C4-2B (cell line): ENCODE results near the gene SAP25.
A peak's percentile ranks its signal among the peaks of the same experiment; 100 is the strongest.

Source experiments
- H3K27ac ChIP-seq: fragments of 450-650 bp; 2 replicates; pipeline ENCODE4 v1.5.1; 2017
- ZFX ChIP-seq: fragments of 450-650 bp; IDR thresholded peaks from 2 replicates; pipeline ENCODE4 v1.6.1; 2017
- TF ChIP-seq, protein P1 (sequence below): fragments of 450-650 bp; conservative IDR thresholded peaks from 2 replicates; pipeline ENCODE4 v1.5.1; 2017; ENCODE audit warnings: mild to moderate bottlenecking

Gene SAP25

DNA sequence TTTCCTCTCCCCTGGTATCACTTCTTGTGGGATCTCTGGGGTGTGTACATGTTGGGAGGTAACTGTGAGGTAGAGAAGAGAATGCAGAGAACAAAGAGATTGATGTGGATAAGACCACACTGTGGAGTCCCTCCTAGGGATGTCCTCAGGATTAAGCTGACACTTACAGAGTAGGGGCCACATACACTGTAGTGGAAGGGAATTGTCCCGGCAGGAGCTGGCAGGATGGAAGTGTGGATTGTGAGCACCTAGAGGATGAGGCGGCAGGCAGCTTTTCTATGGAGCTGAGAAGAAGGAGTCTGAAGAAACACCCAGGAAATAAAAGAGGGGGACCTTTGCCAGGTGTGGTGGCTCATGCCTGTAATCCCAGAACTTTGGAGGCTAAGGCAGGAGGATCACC lies 21.2 kb downstream of the SAP25 start:
- H3K27ac ChIP-seq = no peak overlapping the region
- TF ChIP-seq, protein P1, sequence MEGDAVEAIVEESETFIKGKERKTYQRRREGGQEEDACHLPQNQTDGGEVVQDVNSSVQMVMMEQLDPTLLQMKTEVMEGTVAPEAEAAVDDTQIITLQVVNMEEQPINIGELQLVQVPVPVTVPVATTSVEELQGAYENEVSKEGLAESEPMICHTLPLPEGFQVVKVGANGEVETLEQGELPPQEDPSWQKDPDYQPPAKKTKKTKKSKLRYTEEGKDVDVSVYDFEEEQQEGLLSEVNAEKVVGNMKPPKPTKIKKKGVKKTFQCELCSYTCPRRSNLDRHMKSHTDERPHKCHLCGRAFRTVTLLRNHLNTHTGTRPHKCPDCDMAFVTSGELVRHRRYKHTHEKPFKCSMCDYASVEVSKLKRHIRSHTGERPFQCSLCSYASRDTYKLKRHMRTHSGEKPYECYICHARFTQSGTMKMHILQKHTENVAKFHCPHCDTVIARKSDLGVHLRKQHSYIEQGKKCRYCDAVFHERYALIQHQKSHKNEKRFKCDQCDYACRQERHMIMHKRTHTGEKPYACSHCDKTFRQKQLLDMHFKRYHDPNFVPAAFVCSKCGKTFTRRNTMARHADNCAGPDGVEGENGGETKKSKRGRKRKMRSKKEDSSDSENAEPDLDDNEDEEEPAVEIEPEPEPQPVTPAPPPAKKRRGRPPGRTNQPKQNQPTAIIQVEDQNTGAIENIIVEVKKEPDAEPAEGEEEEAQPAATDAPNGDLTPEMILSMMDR = no peak
- no peak for TF ChIP-seq ZFX

DNA sequence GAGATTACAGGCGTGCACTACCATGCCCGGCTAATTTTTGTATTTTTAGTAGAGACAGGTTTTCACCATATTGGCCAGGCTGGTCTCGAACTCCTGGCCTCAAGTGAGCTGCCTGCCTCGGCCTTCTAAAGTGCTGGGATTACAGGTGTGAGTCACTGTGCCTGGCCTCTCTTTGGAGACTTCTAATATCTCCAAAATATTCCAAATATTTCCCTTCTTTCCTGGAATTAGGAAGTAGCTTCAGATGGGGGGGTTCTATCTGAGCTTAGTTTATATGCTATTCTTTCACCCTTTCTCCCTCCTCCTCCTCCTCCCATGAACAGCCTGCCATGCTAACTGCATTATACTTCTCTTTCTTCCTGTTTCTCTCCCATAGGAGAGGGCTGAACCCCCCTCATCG lies 25.3 kb downstream of the SAP25 start:
- peak overlapping the region; percentile 100 for H3K27ac ChIP-seq

DNA sequence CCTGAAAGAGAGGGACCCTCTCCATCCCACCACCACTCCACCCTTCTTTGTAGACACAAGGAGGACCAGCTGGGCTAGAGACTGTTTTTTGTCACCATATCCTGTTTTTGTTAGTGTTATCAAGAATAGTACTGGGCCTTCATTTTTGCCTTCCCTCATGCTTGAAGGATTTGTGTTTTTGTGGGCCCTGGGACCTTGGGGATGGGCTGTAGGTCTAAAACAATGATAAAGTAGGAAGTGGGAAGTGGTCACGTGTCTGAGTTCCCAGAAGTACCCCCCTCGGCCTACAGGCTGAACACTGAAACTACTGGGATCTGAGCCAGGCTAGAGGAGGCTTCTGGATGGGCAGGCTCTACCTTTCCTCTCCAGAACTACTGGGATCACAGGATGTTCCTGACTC lies 25.8 kb downstream of the SAP25 start:
- TF ChIP-seq, protein P1 = no peak
- 0 out of 2 replicates have a peak, but pooled peaks have one; percentile 16 for TF ChIP-seq ZFX
- peak overlapping the region; percentile 100 for H3K27ac ChIP-seq

- peak overlapping the region; percentile 100 for H3K27ac ChIP-seq
- TF ChIP-seq, protein P1 = no peak
- no peak for TF ChIP-seq ZFX
Measured at GRCh38 chr7:100546926-100547800, 26.5 kb downstream of the SAP25 start.

DNA sequence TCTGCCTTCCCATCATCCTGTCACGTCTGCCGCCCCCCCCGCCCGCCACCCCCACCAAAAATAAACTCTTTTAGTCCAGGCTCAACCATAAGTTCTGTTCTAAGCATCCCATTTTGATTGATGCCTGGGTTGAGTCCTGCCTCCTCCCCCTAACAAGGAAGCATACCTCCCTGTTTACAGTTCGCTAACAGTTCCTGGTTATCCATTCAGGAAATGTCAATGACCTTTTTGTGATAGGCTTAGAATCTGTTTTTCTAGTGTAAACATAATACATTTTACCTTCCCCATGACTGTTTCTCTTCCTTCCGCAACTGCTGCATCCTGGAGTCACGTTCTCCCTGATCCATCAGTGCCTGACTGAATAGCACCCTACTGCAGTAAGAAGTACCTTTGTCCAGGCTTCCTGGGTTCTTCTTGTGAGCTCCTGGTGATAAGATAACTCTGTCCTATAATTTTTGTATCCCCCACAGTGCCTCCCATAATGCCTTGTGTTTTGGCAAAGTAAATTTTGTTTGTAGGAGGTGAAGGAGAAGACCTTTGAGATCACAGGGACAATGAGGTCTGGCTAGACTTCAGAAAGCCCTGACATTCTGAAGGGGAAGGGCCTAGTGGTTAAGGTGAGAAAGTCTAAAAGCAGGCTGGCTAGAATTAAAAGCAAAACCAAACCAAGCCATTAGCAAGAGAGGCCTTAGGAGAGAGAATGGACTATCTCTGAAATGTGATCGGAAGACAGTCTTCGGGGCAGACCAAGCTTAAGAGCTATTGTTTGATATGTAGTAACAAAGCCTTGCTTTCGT lies 27.4 kb downstream of the SAP25 start:
- H3K27ac ChIP-seq = peak overlapping the region; percentile 100
- no peak for TF ChIP-seq ZFX
- TF ChIP-seq, protein P1 = no peak

GRCh38 chr7:100545360-100546128 lies 28.2 kb downstream of the SAP25 start:
- peak overlapping the region; percentile 100 for H3K27ac ChIP-seq
- TF ChIP-seq, protein P1 = no peak
- peak; percentile 15; the same call in 1 of the 2 replicates for TF ChIP-seq ZFX

DNA sequence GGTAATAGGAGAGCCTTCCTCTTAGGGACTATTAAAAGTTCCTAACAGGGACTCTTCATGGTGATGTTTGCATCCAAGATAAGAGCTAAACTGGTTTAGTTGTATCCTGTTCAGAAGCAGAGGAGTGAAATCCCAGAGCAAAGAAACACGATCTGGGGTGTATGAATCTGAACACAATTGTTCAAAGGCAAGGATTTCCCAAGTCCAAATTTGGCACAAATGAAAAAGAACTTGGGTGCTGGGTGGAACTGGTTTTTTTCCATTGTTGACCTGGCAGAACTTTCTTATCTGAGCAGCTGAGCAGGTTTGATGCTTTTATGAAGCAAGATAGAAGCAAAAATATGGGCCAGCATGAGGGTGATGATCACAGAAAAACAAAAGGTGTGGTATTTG lies 28.7 kb downstream of the SAP25 start:
- peak overlapping the region; percentile 100 for H3K27ac ChIP-seq
- TF ChIP-seq ZFX = no peak

DNA sequence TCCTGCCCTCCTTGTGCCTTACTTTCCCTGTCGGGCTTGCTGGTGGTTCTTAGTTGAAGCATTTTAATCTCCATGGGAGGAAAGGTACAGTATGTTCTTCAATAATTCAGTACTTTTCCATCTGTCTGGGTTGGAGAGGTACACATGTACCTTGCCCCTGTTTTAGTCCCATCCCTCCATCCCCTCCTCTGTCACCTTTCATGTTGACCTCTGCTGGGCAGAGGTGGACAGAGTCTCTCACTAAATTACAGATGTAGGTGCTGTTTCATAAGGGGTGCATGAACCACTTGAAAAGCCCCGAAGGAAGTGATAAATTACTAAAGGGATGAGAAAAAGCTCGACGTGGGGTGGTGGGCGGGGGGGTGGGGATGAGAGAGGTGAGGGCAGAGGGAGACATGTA lies 29.3 kb downstream of the SAP25 start:
- peak overlapping the region; percentile 100 for H3K27ac ChIP-seq

More for the DNA sequence above, 29.3 kb downstream of the SAP25 start:
- TF ChIP-seq ZFX = no peak
- TF ChIP-seq, protein P1 = no peak
